Activated CD4-positive, CD25-positive, alpha-beta regulatory T cell treated with anti-CD3 and anti-CD28 coated beads, Interleukin-2, amount 50 U/mL, for 72 hours (primary cell): ENCODE data around the gene ASS1.

ENCODE experiments used
- DNase-seq: peaks from one replicate; pipeline ENCODE4 v3.0.0; 2021

ASS1 gene

GRCh38 chr9:130501639-130502038 is 56.9 kb downstream of the ASS1 start:
- DNase-seq = no peak

- DNase-seq = no peak
Measured at GRCh38 chr9:130508218-130508617, 63.5 kb downstream of the ASS1 start.

DNA sequence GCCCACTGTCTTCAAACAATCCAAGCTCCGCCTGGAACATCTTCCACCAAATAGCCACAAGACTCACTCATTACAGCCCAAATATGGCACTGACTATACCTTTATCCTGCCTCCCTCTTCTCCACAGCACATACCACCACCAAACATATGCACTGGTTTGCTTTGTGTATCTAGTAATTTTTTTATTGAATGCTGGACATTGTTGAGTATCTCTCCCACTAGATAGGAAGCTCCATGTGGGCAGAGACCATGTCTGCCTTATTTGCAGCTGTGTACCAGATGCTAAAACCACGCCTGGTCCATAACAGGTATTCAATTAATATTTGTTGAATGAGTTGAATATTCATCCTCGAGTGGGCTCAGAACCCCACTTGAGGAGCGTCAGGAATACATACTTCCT is 67.4 kb downstream of the ASS1 start:
- no peak for DNase-seq

- DNase-seq = no peak
Measured at GRCh38 chr9:130513078-130513477, 68.3 kb downstream of the ASS1 start.

DNA sequence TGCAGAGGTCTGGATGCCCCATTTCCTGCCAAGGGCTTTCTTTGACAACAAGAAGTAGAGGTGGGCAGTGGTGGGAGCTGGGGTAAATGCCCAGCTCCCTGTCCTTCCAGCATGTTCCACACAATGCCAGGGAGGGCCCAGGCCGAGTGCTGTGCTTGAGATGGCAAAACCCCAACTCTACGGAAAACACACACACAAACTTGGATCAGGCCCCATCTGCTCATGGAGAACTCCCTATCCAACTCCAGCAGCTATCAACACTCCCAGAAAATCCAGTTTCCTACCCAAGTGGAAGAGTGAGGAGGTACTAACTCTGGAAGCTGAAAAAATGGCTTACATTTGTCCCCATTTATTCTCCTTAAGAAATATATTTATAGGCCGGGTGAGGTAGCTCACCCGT is 73.5 kb downstream of the ASS1 start:
- no peak for DNase-seq

- DNase-seq = peak; percentile 19
Measured at GRCh38 chr9:130518943-130519799, 74.4 kb downstream of the ASS1 start.

DNA sequence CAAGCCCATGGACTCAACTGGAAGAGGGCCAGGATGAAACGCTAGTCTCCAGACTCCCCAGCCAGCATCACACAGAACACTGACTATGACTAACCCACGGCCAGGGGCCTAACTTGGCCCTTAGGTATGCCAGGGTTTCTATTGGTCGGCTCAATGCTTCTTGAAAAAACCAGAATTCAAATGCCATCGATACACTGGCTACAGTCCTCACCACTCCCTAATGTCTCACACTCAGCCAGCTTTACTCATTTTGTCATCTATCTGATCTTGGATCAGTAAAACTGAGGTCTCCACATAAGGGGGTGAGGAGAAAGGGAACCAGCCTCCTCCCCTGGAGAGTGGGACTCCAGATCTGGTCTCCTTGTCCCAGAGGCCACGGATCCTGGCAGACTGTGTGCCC is 75.2 kb downstream of the ASS1 start:
- no peak for DNase-seq

DNA sequence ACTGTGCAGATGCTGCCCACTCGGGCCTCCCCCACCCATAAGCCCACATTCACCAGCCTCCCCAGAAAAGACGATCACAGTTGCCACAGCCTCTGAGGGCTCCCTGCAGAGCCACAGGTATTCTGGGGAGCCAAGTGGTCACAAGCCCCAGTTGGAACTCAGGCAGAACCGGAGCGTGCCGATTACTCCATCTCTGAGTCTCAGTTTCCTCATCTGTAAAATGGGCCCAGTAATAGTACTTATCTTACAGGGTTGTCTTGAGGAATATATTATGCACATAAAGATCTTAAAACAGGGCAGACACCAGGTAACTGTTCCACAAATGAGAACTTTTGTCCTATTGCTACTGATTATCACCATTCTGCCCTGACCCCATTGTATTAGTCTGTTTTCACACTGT is 77.0 kb downstream of the ASS1 start:
- peak; percentile 26 for DNase-seq

DNA sequence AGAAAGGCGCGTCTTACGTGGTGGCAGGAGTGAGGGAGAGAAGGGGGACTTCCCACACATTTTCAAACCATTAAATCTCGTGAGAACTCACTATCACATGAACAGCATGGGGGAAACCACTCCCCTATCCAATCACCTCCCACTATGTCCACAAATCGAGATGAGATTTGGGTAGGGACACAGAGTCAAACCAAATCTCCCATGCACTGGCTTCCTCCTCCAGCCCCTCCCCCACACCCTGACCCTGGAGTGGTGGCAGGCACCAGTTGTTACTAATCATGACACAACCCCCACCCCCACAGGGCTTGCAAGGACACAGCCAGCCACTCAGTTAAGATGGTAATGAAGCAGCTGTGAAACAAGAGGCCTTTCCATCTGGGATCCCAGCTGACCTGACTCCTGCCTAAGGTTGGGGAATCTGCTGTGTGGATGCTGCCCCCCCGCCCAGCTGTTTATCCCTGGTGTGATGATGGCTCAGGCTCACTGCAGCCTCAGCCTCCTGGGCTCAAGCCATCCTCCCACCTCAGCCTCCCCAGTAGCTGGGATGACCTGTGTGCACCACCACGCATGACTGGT is 77.6 kb downstream of the ASS1 start:
- DNase-seq = peak; percentile 20

GRCh38 chr9:130523921-130524320 is 79.2 kb downstream of the ASS1 start:
- peak; percentile 17 for DNase-seq

DNA sequence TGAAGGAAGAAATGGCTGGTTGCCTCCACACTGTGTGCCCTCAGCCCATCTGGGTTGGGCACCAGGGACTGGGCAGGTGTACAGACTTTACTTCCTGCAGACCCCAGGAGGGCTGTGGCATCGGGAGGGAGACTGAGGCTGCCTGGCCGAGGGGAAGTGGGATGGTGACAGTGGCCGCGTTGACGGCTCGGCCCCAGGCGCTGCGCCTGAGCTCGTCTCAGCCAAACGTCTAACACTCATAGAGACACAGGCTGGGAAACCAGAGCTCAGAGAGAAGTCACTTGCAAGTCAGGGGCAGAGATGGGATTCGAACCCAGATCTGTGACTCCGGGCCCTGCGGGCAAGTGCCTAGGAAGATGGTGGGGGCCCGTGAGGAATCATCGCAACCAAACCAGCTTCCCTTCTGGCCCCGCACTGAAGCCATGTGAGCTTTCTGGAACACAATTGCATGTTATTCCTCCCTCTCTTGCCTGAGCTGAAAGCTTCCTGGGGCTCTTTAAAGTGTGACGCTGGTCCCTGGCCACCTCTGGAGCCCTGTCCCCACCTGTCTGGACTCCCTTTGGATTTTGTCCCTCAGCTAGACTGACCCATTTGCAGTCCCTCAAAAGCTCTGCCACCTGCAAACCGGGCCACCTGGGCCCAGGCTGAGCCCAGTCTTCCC is 81.6 kb downstream of the ASS1 start:
- no peak for DNase-seq

- DNase-seq = no peak
Measured at GRCh38 chr9:130526854-130527650, 82.3 kb downstream of the ASS1 start.

GRCh38 chr9:130527651-130528310 is 83.0 kb downstream of the ASS1 start:
- no peak for DNase-seq

DNA sequence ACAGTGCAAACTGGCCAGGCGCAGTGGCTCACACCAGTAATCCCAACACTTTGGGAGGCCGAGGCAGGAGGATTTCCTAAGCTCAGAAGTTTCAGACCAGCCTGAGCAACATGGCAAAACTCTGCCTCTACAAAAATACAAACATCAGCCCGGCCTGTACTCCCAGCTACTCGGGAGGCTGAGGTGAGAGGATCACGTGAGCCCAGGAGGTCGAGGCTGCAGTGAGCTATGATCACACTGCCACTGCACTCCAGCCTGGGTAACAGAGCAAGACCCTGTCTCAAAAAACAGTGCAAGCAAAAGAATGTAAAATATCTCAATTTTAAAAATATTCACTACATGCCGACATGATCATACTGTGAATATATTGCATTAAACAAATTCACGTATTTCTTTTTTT is 83.9 kb downstream of the ASS1 start:
- DNase-seq = no peak

GRCh38 chr9:130530938-130531337 is 86.2 kb downstream of the ASS1 start:
- DNase-seq = no peak

DNA sequence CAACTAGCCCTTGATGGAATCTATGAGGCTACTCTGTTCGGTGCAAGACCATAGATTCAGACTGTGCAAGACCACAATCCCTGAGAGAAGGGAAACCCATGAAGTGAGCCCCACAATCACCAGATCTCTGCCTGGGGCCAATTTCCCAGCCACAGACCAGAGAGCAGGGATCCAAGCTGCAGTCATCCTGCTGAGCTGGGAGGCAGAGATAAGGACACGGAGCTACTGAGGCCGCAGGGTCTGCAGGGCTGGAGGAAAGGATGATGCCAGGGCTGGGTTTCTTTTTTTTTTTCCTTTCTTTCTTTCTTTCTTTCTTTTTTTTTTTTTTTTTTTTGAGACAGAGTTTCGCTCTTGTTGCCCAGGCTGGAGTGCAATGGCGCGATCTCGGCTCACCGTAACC is 86.9 kb downstream of the ASS1 start:
- DNase-seq = no peak

DNA sequence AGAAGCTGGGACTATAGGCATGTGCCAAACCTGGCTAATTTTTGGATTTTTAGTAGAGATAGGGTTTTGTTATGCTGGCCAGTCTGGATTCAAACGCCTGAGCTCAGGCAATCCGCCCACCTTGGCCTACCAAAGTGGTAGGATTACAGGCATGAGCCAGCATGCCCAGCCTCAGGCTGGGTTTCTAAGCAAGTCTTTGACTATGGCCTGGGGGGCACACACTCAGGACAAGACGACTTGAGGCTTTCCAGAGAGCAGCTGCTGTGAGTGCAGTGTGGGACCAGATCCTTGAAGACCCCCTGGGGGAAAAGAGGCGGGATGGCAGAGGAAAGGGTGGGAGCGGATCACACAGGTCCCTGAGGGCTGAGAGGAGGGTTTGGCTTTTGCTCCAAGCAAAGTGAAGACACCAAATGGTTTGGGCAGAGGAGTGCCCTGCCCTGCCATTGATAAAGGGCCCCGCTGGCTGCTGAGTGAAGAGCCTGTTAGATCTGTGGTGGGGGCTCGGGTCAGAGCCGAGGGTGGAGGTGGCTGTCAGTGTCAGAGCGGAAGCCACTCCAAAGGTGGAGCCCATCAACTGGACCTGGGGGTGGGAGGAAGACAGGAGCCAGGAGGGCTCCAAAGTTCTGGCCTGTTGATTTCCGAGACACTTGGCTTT is 87.8 kb downstream of the ASS1 start:
- DNase-seq = no peak

GRCh38 chr9:130535818-130536521 is 91.2 kb downstream of the ASS1 start:
- DNase-seq = no peak

- DNase-seq = no peak
Measured at GRCh38 chr9:130536701-130537107, 91.9 kb downstream of the ASS1 start.

GRCh38 chr9:130537346-130538050 is 92.7 kb downstream of the ASS1 start:
- no peak for DNase-seq
